Endothelial cell (in vitro differentiated cells): Measurements from ENCODE around the gene KASH5. TPM values are rescaled to one million over a fixed set of nuclear protein-coding genes. Genes with fewer than 3 reads are reported as not detected.
"Not testable (repeated sequence)": the region's sequence is repeated elsewhere in the genome, so short reads cannot be mapped to it uniquely, and the experiment has no call there.

ENCODE experiments used
- DNase-seq: peaks from one replicate; pipeline ENCODE4 v3.0.0; 2021; ENCODE audit warnings: low spot score
- H3K27ac Mint-ChIP-seq: one replicate; pipeline ENCODE4 v1.8.0; 2021; ENCODE audit warnings: mixed read lengths, inconsistent platforms; ENCODE audit not compliant: unreplicated experiment
- H3K27me3 Mint-ChIP-seq: one replicate; pipeline ENCODE4 v1.8.0; 2021; ENCODE audit warnings: mild to moderate bottlenecking, moderate library complexity, mixed read lengths, inconsistent platforms; ENCODE audit not compliant: unreplicated experiment
- H3K36me3 Mint-ChIP-seq: one replicate; pipeline ENCODE4 v1.8.0; 2021; ENCODE audit warnings: mild to moderate bottlenecking, low read depth, mixed read lengths, inconsistent platforms; ENCODE audit not compliant: unreplicated experiment
- H3K4me1 Mint-ChIP-seq: one replicate; pipeline ENCODE4 v1.8.0; 2021; ENCODE audit warnings: mild to moderate bottlenecking, mixed read lengths, inconsistent platforms; ENCODE audit not compliant: unreplicated experiment
- H3K4me3 Mint-ChIP-seq: one replicate; pipeline ENCODE4 v1.8.0; 2021; ENCODE audit warnings: mild to moderate bottlenecking, mixed read lengths, inconsistent platforms; ENCODE audit not compliant: unreplicated experiment
- H3K9me3 Mint-ChIP-seq: one replicate; pipeline ENCODE4 v1.8.0; 2021; ENCODE audit warnings: mixed read lengths, inconsistent platforms; ENCODE audit not compliant: unreplicated experiment
- CTCF ChIP-seq: fragments of 200-600 bp; sonication (generic); IDR thresholded peaks from one replicate; pipeline ENCODE4 v1.5.0; 2021; ENCODE audit warnings: antibody characterized with exemption; ENCODE audit not compliant: unreplicated experiment
- total RNA-seq: library from RNA; stranded (reverse); fragmentation: NEBNext Ultra II Directional; extraction: Animal tissue kit (Norgen Biotek cat#: 25700); gene quantifications from one replicate; pipeline ENCODE4 v1.2.1, GENCODE V29; 2021; ENCODE audit not compliant: unreplicated experiment

The KASH5 gene
- total RNA-seq, 1 donor from 2014 or later: 0.26 TPM

DNA sequence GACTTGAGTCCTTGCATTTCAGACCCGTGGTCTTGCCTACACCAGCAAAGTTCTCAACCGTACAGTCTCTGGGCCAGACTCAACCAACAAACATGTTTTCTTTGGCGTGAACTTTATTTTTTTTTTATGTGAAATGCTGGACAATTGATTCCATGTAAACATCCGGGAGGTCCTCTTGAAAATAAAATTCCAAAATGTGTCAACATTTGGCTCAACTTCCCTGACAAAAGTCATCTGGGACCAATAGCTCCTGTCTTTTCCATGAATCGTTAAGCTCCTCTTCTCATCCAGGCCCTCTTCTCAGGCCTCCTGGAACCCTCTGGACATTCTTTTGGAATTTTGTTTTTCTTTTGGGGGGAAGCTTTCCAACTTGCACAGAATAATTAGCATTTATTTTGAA, 67.7 kb downstream of the KASH5 start:
- Mint-ChIP-seq H3K9me3 (no peaks in the 10 kb centered on the region), H3K36me3 (peaks cover 13% of the 10 kb centered on the region), H3K27ac (peak overlapping the region; percentile 38), H3K4me1 (peaks cover 22% of the 10 kb centered on the region), H3K27me3 (peaks cover 25% of the 10 kb centered on the region), H3K4me3 (no peak overlapping the region)
- no peak for DNase-seq
- no peak for TF ChIP-seq CTCF

DNA sequence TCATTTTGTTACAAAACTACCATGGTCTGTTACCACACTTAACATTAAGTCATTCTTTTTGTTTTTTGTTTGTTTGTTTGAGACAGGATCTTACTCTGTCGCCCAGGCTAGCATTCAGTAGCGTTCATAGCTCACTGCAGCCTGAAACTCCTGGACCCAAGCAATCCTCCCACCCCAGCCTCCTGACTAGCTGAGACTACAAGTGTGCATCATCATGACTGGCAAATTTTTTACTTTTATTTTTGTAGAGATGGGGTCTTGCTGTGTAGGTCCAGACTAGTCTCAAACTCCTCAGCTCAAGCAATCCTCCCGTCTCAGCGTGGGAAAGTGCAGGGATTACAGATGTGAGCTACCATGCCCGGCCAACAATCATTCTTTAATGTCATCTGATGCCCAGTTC, 68.3 kb downstream of the KASH5 start:
- Mint-ChIP-seq H3K4me3 (no peak overlapping the region), H3K27me3 (peaks cover 24% of the 10 kb centered on the region), H3K9me3 (no peaks in the 10 kb centered on the region), H3K27ac (peak overlapping the region; percentile 38), H3K4me1 (peaks cover 20% of the 10 kb centered on the region), H3K36me3 (peaks cover 13% of the 10 kb centered on the region)
- TF ChIP-seq CTCF: no peak
- no peak for DNase-seq

DNA sequence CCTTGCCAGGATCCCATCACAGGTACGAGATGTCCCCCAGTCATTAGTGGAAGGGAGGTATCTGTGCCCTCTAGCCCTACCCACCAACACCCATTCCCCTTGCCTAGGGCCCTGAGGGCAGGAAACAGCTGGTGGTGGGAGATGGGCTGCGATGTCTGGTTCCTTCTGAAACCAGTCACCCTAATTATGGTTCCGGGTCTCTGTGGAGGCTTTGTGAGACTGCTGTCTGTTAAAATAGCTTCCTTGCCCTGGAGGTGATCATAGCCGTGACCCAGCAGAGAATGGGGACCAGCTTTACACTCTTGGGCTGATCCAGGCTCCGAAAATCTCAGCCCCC, 70.5 kb downstream of the KASH5 start:
- Mint-ChIP-seq H3K4me1 (peaks cover 8% of the 10 kb centered on the region), H3K36me3 (peaks cover 6% of the 10 kb centered on the region), H3K27me3 (peaks cover 18% of the 10 kb centered on the region), H3K27ac (no peak overlapping the region), H3K4me3 (no peak overlapping the region), H3K9me3 (no peaks in the 10 kb centered on the region)
- no peak for DNase-seq
- no peak for TF ChIP-seq CTCF

GRCh38 chr19:49459388-49459787, 71.3 kb downstream of the KASH5 start:
- Mint-ChIP-seq H3K27me3 (peaks cover 12% of the 10 kb centered on the region), H3K9me3 (no peaks in the 10 kb centered on the region), H3K27ac (no peak overlapping the region), H3K4me1 (peaks cover under 1% of the 10 kb centered on the region), H3K36me3 (peaks cover 7% of the 10 kb centered on the region), H3K4me3 (no peak overlapping the region)
- TF ChIP-seq CTCF: no peak
- DNase-seq: no peak

DNA sequence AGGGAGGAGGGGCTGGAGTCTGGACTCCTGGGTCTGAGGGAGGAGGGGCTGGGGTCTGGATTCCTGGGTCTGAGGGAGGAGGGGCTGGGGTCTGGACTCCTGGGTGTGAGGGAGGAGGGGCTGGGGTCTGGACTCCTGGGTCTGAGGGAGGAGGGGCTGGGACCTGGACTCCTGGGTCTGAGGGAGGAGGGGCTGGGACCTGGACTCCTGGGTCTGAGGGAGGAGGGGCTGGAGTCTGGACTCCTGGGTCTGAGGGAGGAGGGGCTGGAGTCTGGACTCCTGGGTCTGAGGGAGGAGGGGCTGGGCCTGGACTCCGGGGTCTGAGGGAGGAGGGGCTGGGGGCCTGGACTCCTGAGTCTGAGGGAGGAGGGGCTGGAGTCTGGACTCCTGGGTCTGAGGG, 73.1 kb downstream of the KASH5 start:
- H3K27ac Mint-ChIP-seq, H3K27me3 Mint-ChIP-seq: not testable (repeated sequence)

DNA sequence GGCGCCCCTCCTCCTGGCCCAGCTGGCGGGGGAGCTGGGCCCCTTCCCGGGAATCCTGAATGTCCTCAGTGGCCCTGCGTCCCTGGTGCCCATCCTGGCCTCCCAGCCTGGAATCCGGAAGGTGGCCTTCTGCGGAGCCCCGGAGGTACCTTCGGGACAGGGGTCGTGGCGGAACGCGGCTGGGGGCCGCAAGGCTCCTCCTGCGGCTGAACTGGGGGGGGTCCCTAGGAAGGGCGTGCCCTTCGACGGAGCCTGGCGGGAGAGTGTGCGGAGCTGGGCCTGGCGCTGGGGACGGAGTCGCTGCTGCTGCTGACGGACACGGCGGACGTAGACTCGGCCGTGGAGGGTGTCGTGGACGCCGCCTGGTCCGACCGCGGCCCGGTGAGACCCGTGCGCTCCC, 73.6 kb downstream of the KASH5 start:
- no peaks in the 10 kb centered on the region for H3K9me3 Mint-ChIP-seq

More for the DNA sequence above, 73.1 kb downstream of the KASH5 start:
- H3K4me3 Mint-ChIP-seq, H3K4me1 Mint-ChIP-seq, DNase-seq, H3K36me3 Mint-ChIP-seq, H3K9me3 Mint-ChIP-seq: not testable (repeated sequence)

More for the DNA sequence above, 73.6 kb downstream of the KASH5 start:
- peaks cover 9% of the 10 kb centered on the region for H3K27me3 Mint-ChIP-seq
- no peak overlapping the region for H3K27ac Mint-ChIP-seq
- TF ChIP-seq CTCF: no peak
- peaks cover 10% of the 10 kb centered on the region for H3K36me3 Mint-ChIP-seq
- DNase-seq: no peak
- no peak overlapping the region for H3K4me3 Mint-ChIP-seq
- no peaks in the 10 kb centered on the region for H3K4me1 Mint-ChIP-seq
